GM23338 (cell line): ENCODE results near the gene CNDP2. TPM values are rescaled to one million over a fixed set of nuclear protein-coding genes. Genes with fewer than 3 reads are reported as not detected.

Experiments
- ATAC-seq: fragments of 200-7000 bp; cut with Tn5 transposase; 3 replicates; pipeline ENCODE4 v1.9.1; 2020
- DNase-seq: peaks from one replicate; pipeline ENCODE4 v3.0.0-alpha.2; 2015; ENCODE audit warnings: low spot score
- H2AFZ ChIP-seq: fragments of 200-600 bp; sonication (generic); 2 replicates; pipeline ENCODE4 v1.8.0; 2016; ENCODE audit warnings: antibody characterized with exemption, mild to moderate bottlenecking, moderate library complexity
- H3F3A ChIP-seq: fragments of 200-600 bp; sonication (generic); replicated peaks from 2 replicates; pipeline ENCODE4 v1.8.0; 2017; ENCODE audit warnings: antibody characterized with exemption, mixed run types, low read depth
- H3K27ac ChIP-seq: fragments of 200-600 bp; sonication (generic); 2 replicates; pipeline ENCODE4 v1.6.1; 2016; ENCODE audit warnings: low read depth
- H3K27me3 ChIP-seq: fragments of 200-600 bp; sonication (generic); 2 replicates; pipeline ENCODE4 v1.8.0; 2016; ENCODE audit warnings: mild to moderate bottlenecking, mixed run types, moderate library complexity; ENCODE audit not compliant: insufficient read depth
- H3K36me3 ChIP-seq: fragments of 200-600 bp; sonication (generic); 2 replicates; pipeline ENCODE4 v1.8.0; 2016; ENCODE audit warnings: mild to moderate bottlenecking; ENCODE audit not compliant: insufficient read depth
- H3K4me1 ChIP-seq: fragments of 200-600 bp; sonication (generic); 2 replicates; pipeline ENCODE4 v1.8.0; 2016; ENCODE audit warnings: mild to moderate bottlenecking, moderate library complexity; ENCODE audit not compliant: insufficient read depth
- H3K4me2 ChIP-seq: fragments of 200-600 bp; sonication (generic); 2 replicates; pipeline ENCODE4 v1.7.1; 2017; ENCODE audit warnings: mixed run types
- H3K4me3 ChIP-seq: fragments of 200-600 bp; sonication (generic); 2 replicates; pipeline ENCODE4 v1.6.1; 2016; ENCODE audit warnings: mixed run types
- H3K79me2 ChIP-seq: fragments of 200-600 bp; sonication (generic); replicated peaks from 2 replicates; pipeline ENCODE4 v1.8.0; 2017; ENCODE audit warnings: mild to moderate bottlenecking; ENCODE audit not compliant: insufficient read depth
- H3K9me2 ChIP-seq: fragments of 200-600 bp; sonication (generic); 2 replicates; pipeline ENCODE4 v1.8.0; 2017; ENCODE audit not compliant: insufficient read depth
- H4K20me1 ChIP-seq: fragments of 200-600 bp; sonication (generic); replicated peaks from 2 replicates; pipeline ENCODE4 v1.8.0; 2017; ENCODE audit warnings: mild to moderate bottlenecking; ENCODE audit not compliant: insufficient read depth
- H3K27ac Mint-ChIP-seq: 2 replicates; pipeline ENCODE4 v1.8.0; 2020; ENCODE audit warnings: inconsistent platforms, mild to moderate bottlenecking, moderate library complexity, mixed read lengths
- H3K27me3 Mint-ChIP-seq: 3 replicates; pipeline ENCODE4 v1.8.0; 2022; ENCODE audit warnings: low read depth, mild to moderate bottlenecking, moderate library complexity, mixed read lengths, inconsistent platforms; ENCODE audit not compliant: insufficient read depth, poor library complexity
- H3K36me3 Mint-ChIP-seq: 3 replicates; pipeline ENCODE4 v1.8.0; 2021; ENCODE audit warnings: low read depth, mild to moderate bottlenecking, inconsistent platforms, moderate library complexity, mixed read lengths
- H3K4me1 Mint-ChIP-seq: 3 replicates; pipeline ENCODE4 v1.8.0; 2020; ENCODE audit warnings: mild to moderate bottlenecking, inconsistent platforms, mixed read lengths
- H3K4me3 Mint-ChIP-seq: 3 replicates; pipeline ENCODE4 v1.8.0; 2021; ENCODE audit warnings: moderate library complexity, mild to moderate bottlenecking, inconsistent platforms, mixed read lengths
- H3K9me3 Mint-ChIP-seq: 3 replicates; pipeline ENCODE4 v1.8.0; 2020; ENCODE audit warnings: moderate library complexity, mild to moderate bottlenecking, inconsistent platforms, mixed read lengths
- CREB1 ChIP-seq: fragments of 250-450 bp; sonication (Bioruptor Pico); IDR thresholded peaks from 2 replicates; pipeline ENCODE4 v1.5.0; 2020; ENCODE audit warnings: low read depth, mild to moderate bottlenecking, moderate library complexity
- CTCF ChIP-seq, 2 experiments: fragments of 200-600 bp in 1 of 2; sonication (generic) in 1 of 2; conservative IDR thresholded peaks; 2 replicates each; pipeline versions ENCODE4 v1.5.1 to v1.6.1; 2016 to 2017; ENCODE audit warnings: antibody characterized with exemption in 2 of 2, low read depth in 2 of 2, mild to moderate bottlenecking in 2 of 2, moderate library complexity in 1 of 2
- ETS1 ChIP-seq: IDR thresholded peaks from 2 replicates; pipeline ENCODE4 v1.6.1; 2016; ENCODE audit warnings: antibody characterized with exemption
- EZH2 ChIP-seq: fragments of 200-600 bp; sonication (generic); IDR thresholded peaks from one replicate; pipeline ENCODE4 v1.8.0; 2017; ENCODE audit warnings: antibody characterized with exemption, mild to moderate bottlenecking, low read depth; ENCODE audit not compliant: unreplicated experiment
- EZH2phosphoT487 ChIP-seq: fragments of 200-600 bp; sonication (generic); IDR thresholded peaks from one replicate; pipeline ENCODE4 v1.8.1; 2018; ENCODE audit warnings: antibody characterized with exemption; ENCODE audit not compliant: unreplicated experiment
- JUNB ChIP-seq: IDR thresholded peaks from one replicate; pipeline ENCODE4 v1.6.1; 2016; ENCODE audit warnings: antibody characterized with exemption; ENCODE audit not compliant: unreplicated experiment
- NANOG ChIP-seq: IDR thresholded peaks from 2 replicates; pipeline ENCODE4 v1.6.1; 2016; ENCODE audit warnings: antibody characterized with exemption, borderline replicate concordance
- POLR2AphosphoS5 ChIP-seq: IDR thresholded peaks from 2 replicates; pipeline ENCODE4 v1.6.1; 2016; ENCODE audit warnings: antibody characterized with exemption, low read depth
- STAT1 ChIP-seq: IDR thresholded peaks from one replicate; pipeline ENCODE4 v1.6.1; 2016; ENCODE audit warnings: antibody characterized with exemption; ENCODE audit not compliant: unreplicated experiment
- ZNF114 ChIP-seq: fragments of 250-450 bp; sonication (Bioruptor Pico); IDR thresholded peaks from 2 replicates; pipeline ENCODE4 v1.5.0; 2020; ENCODE audit warnings: mild to moderate bottlenecking, moderate library complexity
- ZNF331 ChIP-seq: fragments of 250-450 bp; sonication (Bioruptor Pico); IDR thresholded peaks from 2 replicates; pipeline ENCODE4 v1.5.0; 2020; ENCODE audit warnings: low read depth, mild to moderate bottlenecking, moderate library complexity
- polyA plus RNA-seq: library from polyadenylated mRNA; unstranded; fragments of >200 nt; fragmentation: Nextera tagmentation; extraction: Ambion mirVana; gene quantifications from 2 replicates; pipeline ENCODE4 v1.2.1, GENCODE V29; 2016
- total RNA-seq: library from RNA; depleted of rRNA; stranded (reverse); fragments of >200 nt; shearing (Covaris generic); gene quantifications from 2 replicates; pipeline ENCODE4 v1.2.3, GENCODE V29; 2014
- TF ChIP-seq, protein P1 (sequence below): IDR thresholded peaks from one replicate; pipeline ENCODE4 v1.6.1; 2018; ENCODE audit warnings: antibody characterized with exemption; ENCODE audit not compliant: unreplicated experiment
- TF ChIP-seq, protein P2 (sequence below): fragments of 250-450 bp; sonication (Bioruptor Pico); IDR thresholded peaks from 2 replicates; pipeline ENCODE4 v1.5.0; 2020; ENCODE audit warnings: mild to moderate bottlenecking, moderate library complexity

Gene CNDP2
- total and polyA plus RNA-seq, 2 experiments from 2014 or later: 116 to 175 TPM

- Histone ChIP-seq H3K4me2 (no peak overlapping the region), H3K79me2 (peaks cover 2% of the 10 kb centered on the region; the same call in 1 of the 2 replicates), H3F3A (no peaks in the 10 kb centered on the region), H2AFZ (no peak overlapping the region), H4K20me1 (peaks cover 14% of the 10 kb centered on the region), H3K36me3 (peaks cover 34% of the 10 kb centered on the region), H3K27me3 (no peaks in the 10 kb centered on the region), H3K27ac (no peak overlapping the region), H3K4me1 (no peaks in the 10 kb centered on the region; the same call in 1 of the 2 replicates), H3K9me2 (no peaks in the 10 kb centered on the region), H3K4me3 (no peak overlapping the region)
- 0 out of 2 replicates have a peak overlapping the region, but pooled peaks have one; percentile 8 for H3K27ac Mint-ChIP-seq
- no peaks in the 10 kb centered on the region for H3K9me3 Mint-ChIP-seq
- ATAC-seq: no peak
- H3K27me3 Mint-ChIP-seq: peaks cover 7% of the 10 kb centered on the region
- no peak for TF ChIP-seq CTCF (conservative IDR thresholded peaks at IDR 0.05; ENCODE audit: low read depth in 2 of 2)
- TF ChIP-seq, protein P1, sequence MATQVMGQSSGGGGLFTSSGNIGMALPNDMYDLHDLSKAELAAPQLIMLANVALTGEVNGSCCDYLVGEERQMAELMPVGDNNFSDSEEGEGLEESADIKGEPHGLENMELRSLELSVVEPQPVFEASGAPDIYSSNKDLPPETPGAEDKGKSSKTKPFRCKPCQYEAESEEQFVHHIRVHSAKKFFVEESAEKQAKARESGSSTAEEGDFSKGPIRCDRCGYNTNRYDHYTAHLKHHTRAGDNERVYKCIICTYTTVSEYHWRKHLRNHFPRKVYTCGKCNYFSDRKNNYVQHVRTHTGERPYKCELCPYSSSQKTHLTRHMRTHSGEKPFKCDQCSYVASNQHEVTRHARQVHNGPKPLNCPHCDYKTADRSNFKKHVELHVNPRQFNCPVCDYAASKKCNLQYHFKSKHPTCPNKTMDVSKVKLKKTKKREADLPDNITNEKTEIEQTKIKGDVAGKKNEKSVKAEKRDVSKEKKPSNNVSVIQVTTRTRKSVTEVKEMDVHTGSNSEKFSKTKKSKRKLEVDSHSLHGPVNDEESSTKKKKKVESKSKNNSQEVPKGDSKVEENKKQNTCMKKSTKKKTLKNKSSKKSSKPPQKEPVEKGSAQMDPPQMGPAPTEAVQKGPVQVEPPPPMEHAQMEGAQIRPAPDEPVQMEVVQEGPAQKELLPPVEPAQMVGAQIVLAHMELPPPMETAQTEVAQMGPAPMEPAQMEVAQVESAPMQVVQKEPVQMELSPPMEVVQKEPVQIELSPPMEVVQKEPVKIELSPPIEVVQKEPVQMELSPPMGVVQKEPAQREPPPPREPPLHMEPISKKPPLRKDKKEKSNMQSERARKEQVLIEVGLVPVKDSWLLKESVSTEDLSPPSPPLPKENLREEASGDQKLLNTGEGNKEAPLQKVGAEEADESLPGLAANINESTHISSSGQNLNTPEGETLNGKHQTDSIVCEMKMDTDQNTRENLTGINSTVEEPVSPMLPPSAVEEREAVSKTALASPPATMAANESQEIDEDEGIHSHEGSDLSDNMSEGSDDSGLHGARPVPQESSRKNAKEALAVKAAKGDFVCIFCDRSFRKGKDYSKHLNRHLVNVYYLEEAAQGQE: no peak
- TF ChIP-seq, protein P2, sequence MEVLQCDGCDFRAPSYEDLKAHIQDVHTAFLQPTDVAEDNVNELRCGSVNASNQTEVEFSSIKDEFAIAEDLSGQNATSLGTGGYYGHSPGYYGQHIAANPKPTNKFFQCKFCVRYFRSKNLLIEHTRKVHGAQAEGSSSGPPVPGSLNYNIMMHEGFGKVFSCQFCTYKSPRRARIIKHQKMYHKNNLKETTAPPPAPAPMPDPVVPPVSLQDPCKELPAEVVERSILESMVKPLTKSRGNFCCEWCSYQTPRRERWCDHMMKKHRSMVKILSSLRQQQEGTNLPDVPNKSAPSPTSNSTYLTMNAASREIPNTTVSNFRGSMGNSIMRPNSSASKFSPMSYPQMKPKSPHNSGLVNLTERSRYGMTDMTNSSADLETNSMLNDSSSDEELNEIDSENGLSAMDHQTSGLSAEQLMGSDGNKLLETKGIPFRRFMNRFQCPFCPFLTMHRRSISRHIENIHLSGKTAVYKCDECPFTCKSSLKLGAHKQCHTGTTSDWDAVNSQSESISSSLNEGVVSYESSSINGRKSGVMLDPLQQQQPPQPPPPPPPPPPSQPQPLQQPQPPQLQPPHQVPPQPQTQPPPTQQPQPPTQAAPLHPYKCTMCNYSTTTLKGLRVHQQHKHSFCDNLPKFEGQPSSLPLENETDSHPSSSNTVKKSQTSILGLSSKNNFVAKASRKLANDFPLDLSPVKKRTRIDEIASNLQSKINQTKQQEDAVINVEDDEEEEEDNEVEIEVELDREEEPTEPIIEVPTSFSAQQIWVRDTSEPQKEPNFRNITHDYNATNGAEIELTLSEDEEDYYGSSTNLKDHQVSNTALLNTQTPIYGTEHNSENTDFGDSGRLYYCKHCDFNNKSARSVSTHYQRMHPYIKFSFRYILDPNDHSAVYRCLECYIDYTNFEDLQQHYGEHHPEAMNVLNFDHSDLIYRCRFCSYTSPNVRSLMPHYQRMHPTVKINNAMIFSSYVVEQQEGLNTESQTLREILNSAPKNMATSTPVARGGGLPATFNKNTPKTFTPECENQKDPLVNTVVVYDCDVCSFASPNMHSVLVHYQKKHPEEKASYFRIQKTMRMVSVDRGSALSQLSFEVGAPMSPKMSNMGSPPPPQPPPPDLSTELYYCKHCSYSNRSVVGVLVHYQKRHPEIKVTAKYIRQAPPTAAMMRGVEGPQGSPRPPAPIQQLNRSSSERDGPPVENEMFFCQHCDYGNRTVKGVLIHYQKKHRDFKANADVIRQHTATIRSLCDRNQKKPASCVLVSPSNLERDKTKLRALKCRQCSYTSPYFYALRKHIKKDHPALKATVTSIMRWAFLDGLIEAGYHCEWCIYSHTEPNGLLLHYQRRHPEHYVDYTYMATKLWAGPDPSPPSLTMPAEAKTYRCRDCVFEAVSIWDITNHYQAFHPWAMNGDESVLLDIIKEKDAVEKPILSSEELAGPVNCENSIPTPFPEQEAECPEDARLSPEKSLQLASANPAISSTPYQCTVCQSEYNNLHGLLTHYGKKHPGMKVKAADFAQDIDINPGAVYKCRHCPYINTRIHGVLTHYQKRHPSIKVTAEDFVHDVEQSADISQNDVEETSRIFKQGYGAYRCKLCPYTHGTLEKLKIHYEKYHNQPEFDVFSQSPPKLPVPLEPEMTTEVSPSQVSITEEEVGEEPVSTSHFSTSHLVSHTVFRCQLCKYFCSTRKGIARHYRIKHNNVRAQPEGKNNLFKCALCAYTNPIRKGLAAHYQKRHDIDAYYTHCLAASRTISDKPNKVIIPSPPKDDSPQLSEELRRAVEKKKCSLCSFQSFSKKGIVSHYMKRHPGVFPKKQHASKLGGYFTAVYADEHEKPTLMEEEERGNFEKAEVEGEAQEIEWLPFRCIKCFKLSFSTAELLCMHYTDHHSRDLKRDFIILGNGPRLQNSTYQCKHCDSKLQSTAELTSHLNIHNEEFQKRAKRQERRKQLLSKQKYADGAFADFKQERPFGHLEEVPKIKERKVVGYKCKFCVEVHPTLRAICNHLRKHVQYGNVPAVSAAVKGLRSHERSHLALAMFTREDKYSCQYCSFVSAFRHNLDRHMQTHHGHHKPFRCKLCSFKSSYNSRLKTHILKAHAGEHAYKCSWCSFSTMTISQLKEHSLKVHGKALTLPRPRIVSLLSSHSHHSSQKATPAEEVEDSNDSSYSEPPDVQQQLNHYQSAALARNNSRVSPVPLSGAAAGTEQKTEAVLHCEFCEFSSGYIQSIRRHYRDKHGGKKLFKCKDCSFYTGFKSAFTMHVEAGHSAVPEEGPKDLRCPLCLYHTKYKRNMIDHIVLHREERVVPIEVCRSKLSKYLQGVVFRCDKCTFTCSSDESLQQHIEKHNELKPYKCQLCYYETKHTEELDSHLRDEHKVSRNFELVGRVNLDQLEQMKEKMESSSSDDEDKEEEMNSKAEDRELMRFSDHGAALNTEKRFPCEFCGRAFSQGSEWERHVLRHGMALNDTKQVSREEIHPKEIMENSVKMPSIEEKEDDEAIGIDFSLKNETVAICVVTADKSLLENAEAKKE (CRISPR knock-in tag): no peak
- TF ChIP-seq STAT1: no peak
- TF ChIP-seq EZH2: no peak
- TF ChIP-seq ETS1: no peak
- no peak for TF ChIP-seq POLR2AphosphoS5
- no peak for TF ChIP-seq JUNB
- no peak for TF ChIP-seq ZNF331 (CRISPR knock-in tag)
- no peak for TF ChIP-seq ZNF114 (CRISPR knock-in tag)
- TF ChIP-seq CREB1 (CRISPR knock-in tag): no peak
- TF ChIP-seq EZH2phosphoT487: no peak
- TF ChIP-seq NANOG: no peak
- peaks cover 26% of the 10 kb centered on the region for H3K4me1 Mint-ChIP-seq
- DNase-seq: no peak
- peaks cover 92% of the 10 kb centered on the region for H3K36me3 Mint-ChIP-seq
- no peak overlapping the region for H3K4me3 Mint-ChIP-seq
Measured at GRCh38 chr18:74509856-74510769, 13.9 kb downstream of the CNDP2 start.
